T-helper 2 cell (primary cell): Measurements from ENCODE around the gene PTGIS.

Source experiments
- DNase-seq, 5 experiments: peaks; one replicate each; pipeline versions ENCODE4 v3.0.0 to v3.0.0-alpha.2; 2012 to 2022

Gene PTGIS

DNA sequence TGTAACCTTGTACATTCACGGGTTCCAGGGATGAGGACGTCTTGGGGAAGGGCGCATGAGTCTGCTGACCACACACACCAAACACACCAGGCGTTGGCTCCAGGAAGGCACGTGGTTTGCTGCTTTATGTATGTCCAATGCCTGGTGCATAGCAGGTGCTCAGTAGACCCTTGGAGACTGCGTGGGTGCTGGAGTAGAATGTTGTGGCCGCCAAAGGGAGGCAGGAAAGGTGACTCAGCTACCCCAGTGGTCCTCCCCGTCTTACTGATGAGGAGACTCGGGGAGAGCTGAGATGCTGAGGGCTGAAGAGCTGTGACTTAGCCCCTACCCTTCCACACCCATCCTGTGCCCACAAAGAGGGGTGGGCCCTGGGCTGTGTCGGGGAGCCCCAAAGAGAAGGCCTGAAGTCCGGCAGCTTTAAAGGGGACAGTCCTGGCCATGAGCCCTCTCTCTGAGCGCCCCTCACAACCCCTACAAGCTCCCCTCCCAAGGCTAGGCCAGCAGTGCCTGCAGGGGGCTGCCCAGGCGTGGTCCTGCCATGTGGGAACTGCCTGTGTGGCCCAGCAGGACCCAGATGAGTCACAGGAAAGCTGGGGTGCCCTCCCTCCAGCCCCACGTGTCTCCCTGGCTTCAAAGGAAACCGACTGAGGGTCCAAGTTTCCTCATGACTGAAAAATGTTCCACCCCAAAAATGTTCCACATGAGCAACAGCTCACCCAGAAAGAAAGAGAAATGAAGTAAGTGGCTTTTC is 28.0 kb upstream of the PTGIS start:
- DNase-seq = peak in 2 of 5 experiments; percentile 49 to 86

DNA sequence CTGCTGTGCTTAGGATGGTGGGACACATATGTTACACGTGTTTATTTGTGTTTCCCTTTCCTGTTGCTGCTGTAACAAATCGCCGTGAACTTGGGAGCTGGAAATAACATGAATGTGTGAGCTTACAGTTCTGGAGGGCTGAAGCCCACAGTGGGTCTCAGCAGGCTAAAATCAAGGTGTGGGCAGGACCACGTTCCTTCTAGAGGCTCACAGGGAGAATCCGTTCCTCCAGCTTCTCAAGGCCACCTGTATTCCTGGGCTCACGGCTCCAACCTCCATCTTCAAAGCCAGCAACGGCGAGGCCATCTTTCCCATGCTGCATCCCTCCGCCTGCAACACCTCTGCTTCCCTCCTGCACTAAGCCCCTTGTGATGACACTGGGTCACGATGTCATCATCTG is 27.4 kb upstream of the PTGIS start:
- no peak for DNase-seq

DNA sequence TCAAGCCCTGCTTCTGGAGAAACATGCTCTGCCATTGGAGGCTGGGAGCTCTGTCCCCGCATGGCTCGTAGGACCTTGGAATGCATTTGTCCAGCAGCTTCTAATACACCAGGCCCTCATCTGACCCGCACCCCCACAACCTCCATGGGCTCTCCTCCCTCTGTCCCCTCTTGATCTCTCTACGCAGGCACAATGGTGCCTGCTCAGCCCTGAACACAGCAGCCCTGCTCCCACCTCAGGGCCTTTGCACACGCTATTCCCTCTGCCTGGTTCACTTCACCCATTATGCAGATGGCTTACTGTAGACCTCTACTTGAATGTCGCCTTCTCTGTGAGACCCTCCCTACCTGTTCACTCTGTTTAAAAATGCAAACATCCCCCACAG is 27.0 kb upstream of the PTGIS start:
- peak in 1 of 5 experiments; percentile 42 for DNase-seq

DNA sequence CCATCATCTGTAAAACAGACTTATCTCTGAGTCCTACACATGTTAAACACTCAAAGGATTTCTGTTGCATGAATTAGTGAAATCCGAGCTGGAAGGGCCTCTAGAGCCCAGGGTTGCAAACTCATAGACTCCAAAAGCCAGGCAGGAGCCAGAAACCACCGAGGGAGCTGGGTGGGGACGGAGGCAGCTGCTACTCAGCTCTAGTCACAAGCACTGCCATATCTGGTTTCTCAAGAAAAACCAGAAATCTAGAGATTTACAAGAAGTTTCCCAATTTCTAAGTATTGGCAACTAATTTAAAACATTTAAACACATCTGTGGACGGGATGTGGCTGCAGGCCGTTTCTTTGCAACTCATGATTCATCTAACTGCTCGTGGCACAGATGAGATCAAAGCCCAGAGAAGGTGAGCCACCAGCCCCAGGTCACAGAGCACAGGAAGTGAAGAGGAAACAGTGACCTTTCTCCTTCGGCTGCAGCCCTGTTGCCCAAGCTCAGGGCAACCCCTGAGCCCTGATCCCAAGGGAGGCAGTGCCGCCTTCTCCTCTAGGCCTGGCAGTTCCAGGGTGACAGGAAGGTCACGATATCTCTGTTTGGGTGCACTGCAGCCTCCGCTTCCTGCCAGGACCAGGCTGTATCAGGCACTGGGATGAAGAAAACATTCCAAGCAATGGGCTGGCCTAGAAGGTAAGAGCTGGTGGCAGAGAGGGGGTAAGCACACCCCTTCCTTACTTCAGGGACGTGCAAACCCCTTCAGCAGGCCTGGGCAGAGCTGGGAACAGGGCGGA is 26.4 kb upstream of the PTGIS start:
- peak in 2 of 5 experiments; percentile 52 to 97 for DNase-seq

DNA sequence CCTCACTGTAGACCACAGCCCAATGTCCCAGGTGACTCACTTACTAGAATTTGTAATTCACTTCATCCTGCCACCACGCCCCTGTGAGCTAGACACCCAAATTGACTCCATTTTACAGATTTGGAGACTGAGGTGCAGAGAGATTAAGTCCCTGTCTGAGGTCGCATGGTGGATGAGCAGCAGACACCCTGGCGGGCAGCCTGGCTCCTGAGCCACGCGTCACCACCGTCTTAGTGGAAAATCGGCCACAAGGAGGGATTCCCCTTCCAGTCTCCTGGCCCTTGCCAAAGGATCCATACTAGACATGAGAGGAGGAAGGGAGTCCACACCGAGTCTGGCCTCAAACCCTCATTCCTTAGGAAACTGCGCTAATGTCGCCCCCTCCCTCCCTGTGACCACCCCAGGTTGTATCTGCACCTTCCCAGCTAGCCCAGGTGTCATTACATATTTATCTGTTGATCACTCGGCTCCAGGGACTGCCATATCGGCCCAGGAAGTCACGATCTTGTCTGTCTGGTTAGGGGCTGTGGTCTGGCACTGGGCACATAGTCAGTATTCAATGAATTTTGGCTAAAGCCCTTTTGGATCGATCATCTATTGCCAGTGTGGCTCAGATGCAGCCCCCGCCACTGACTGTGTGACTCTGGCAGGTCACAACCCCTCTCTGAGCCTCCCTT is 25.7 kb upstream of the PTGIS start:
- DNase-seq = peak in 1 of 5 experiments; percentile 66

DNA sequence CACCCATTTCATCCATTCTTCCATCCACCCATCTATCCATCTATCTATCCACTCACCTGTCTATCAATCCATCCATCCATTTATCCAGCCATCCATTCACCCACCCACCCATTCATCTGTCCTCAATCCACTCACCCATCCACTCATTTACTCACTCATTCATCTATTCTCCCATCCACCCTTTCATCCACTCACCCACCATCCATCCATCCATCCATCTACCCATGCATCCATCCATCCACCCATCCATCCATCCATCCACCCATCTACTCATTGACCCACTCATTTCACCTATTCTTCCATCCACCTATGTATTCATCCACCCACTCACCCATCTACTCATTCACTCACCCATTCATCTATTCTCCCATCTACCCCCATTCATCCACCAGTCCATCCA is 24.2 kb upstream of the PTGIS start:
- DNase-seq = no peak

DNA sequence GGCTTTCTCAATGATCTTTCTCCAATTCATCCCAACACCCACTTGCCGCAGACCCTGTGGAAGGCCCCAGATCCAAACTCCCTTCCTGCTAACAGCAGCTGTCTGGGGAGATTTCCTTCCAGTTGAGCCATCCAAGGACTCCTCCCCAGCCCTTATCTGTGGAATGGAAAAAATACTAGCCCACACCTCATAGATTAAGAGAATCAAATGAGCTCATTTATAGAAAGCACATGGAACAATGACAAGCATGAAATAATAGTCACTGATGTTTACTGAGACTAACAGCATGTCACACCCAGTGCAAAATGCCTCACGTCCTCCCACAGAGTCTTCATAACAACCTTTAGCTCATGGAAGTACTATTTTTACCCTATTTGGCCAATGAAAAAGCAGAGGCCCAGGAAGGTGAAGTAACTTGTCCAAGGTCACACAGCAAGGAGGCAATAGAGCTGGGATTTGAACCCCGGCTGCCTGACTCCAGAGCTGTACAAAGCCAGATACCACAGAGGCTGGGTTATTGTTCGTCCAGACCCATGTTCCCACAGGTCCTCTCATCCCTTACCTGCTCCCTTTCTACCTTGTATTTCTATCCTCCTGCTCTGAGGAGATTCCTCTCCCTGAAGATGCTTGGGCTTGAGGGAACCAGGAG is 23.4 kb upstream of the PTGIS start:
- peak in 1 of 5 experiments; percentile 74 for DNase-seq

DNA sequence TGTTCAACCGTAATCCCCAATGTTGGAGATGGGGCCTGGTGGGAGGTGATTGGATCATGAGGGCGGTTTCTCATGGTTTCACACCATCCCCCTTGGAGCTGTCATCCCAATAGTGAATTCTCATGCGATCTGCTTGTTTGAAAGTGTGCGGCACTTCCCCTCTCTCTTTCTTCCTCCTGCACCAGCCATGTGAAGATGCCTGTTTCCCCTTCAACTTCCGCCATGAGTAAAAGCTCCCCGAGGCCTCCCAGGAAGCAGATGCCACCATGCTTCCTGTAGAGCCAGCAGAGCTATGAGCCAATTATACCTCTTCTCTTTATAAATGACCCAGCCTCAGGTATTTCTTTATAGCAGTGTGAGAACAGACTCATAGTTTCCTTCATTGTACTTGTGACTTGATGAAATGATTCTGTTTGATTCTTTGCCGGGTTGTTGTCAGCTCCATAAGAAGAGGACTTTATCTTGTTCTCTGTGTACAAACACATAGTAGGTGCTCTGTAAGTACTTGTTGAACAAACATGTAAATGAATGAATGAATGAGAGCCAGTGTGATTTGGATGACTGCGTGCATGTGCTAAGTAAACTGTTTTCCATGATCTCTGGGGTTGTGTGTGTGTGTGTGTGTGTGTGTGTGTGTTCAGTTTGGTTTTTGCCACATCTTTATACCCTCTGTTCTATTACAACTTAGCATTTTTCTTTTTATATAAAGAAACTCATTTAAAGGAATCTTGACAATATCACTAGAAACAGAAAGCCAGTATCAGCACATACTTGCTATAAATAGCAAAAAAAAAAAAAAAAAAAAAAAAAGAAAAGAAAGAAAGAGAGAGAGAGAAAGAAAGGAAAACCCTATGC is 22.5 kb upstream of the PTGIS start:
- DNase-seq = peak in 1 of 5 experiments; percentile 42

DNA sequence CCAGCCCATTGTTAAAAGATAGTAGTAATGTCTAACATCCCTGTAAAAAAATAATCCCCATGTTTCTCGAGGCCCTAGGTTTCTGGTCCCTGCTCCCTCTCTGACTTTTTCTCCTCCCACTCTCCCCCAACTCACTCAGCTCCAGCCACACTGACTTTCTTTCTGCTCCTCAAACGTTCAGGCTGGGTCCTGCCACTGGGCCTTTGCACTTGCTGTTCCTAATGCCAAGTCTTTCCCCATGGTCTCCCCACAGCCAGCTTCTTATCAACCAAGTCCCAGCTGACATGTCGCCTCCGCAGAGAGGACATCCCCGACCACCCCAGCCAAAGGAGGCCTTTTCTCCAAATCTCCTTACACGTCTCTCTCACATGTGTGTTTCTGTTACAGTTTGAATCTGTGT is 21.8 kb upstream of the PTGIS start:
- DNase-seq = no peak

DNA sequence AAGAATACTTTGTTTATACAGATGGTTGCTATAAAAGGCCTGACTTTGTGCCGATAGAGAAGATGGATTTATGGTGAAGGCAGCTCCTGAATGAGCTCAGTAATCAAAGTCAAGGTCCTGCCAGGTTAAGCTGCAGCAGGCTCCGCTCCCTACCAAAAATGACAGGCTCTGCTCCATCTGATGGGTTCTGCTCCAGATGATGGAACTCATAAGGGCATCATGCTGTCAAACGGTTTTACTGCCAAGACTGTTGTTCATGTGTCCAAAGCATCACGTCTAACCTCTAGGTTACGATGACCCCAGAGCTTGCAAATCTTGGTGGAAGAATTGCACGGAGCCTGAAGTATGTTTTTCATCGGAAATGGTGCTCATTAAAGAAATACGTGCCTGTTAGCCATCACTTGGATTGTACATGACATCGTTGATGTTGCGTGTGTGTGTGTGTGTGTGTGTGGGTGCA is 19.2 kb upstream of the PTGIS start:
- no peak for DNase-seq

DNA sequence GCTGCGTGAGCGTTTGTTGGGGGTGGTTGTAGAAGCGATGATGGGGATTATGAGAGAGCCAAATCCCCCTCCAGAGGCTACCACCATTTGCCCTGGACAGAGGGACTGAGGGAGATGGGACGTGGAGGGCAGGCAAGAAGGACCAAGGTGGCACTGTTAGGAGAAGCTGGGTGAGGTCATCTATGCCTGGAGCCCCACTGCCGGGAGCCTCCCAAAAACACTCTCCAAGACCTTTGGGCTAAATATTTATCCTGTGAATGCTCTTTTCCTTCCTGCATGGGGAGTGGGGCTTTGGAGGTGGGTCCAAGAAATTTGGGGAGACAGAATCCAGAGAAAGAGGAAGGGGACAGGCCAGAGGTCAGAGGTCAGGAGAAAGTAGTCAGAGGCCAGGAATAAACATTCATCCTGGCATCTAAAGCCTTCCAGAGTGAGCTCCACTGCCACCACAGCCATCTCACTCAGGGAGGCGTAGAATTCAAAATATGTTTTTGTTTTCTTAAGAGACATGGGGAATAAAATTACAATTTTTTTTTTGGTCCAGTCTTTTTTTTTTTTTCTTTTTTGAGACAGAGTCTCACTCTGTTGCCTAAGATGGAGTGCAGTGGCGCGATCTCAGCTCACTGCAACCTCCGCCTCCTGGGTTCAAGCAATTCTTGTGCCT is 17.8 kb upstream of the PTGIS start:
- no peak for DNase-seq

DNA sequence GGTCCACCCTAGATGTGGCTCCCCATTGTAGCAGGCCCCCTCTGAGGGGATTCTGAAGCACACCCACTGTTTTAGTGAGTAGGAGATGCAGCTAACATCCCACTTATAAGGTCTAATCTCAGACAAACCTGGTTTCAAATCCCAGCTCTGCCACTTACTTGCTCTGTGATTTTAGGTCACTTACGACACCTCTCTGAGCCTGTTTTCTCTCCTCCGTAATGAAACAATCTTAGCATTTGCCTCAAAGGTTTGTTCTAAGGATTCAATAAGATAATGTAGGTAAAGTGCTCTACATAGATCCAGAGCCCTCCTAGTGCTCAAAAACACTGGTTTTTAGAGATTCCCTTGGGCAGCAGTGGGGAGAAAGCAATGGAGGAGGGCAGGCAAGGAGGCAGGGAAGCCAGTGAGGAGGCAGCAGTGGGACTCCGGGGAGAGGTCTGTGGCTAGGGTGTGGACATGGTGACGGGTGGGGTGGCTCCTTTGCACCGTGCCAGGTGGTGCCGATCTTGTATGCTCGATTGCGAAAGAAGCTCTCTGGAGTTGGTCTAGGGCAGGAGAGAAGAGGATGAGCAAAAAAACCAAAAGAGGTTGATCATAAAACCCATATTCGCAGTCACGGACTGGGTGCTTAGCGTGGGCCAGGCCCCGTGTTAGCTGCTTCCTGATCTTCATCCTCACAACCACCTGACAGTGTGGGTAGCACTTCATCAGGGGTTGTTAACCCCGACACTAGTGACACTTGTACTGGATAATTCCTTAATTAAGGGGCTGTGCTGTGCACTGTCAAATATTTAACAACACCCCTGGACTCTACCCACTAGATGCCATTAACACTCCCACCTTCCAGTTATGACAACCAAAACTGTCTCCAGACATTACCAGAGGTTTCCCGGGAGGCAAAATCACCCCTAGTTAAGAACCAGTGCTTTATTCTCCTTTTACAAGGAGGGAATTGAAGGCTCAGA is 16.8 kb upstream of the PTGIS start:
- DNase-seq = no peak

DNA sequence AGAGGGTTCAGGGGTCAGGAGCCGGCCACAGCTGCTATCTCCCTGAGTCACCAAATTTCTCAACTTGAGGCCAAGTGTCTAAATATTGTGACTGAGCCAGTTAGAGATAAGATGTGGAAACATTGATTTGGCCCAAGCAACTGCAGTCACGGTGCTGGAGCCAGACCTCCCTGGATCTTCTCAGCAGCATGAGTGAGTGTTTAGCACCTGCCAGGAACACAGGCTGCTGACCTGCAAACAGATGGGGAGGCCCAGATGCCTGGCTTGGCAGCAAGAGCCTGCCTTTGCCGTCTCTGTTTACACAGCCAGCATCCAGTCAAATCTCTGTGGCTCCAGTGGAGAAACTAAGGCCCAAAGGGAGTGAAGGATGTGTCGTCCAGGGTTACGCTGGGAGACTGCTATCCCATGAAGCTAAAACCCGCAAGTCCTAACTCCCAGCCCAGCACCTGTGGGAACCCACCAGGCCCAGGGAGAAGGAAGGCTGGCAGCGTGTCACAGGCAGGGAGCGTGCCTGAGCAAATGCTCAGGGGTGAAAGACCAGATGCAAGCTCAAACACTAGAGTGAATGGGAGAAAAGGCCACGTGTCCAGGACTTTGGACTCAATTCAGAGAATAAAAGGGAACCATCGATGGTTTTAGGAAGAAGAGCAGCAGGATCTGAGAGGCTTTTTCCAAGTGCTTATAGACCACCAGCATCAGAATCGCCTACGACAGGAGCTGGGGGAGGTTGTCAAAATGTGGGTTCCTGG is 15.9 kb upstream of the PTGIS start:
- DNase-seq = no peak

DNA sequence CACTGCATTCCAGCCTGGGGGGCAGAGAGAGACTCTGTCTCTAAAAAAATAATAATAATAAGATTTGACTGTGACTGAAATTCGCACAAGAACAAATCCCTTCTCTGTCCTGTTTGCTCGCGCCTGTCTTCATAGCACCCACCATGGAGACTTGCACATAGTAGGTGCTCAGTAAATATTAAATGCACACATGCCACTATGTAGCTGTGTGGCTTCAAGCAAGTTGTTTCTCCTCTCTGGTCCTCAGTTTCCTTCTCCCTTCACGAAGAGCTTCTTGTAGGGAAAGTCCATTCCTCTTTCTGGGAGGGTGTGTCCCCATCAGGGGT is 15.4 kb upstream of the PTGIS start:
- DNase-seq = no peak

DNA sequence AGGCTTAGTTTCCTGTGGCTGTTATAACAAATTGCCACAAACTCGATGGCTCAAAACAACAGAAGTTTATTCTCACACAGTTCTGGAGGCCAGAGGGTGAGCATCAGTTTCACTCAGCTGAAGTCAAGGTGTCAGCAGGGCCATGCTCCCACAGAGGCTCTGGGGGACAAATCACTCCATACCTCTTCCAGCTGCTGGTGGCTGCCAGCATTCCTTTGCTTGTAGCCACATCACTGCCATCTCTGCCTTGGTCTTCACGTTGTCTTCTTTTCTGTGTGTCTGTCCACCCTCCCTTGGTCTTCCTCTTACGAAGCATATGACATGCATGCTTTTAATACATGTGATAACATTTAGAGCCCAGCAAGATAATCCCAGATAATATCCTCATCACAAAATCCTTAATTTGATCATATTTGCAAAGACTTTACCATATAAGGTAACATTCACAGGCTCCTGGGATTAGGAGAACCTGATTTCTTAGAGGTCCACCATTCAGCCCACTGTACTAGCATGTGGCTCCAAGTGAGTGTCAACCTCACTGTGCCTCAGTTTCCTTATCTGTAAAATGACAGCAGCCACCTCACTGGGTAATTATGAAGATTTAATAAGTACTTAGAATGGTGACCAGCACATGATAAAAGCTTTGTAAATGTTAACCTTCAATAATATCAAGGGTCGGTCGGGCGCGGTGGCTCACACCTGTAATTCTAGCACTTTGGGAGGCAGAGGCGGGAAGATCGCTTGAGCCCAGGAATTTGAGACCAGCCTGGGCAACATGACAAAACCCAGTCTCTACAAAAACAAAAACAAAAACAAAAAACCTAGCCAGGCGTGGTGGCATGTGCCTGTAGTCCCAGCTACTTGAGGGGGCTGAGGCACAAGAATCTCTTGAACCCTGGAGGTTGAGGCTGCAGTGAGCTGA is 14.7 kb upstream of the PTGIS start:
- DNase-seq = no peak

DNA sequence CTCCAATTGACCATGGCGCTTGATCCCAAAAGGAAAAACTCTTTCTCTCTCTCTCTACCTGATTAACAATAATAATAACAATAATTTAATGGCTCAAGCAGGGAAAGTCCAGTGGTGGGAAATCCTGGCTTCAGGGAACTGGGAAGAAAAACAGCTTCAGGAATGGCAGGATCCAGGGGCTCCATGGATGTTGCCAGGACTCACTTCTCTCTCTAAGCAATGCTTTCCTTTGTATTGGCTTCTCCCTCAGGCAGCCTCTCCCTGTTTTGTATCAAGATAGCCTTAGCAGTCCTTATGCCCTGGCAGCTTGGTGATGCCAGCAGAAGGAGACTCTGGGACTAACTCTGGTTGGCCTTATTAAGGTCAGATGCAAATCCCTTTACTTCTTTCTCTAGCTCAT is 13.5 kb upstream of the PTGIS start:
- DNase-seq = no peak

DNA sequence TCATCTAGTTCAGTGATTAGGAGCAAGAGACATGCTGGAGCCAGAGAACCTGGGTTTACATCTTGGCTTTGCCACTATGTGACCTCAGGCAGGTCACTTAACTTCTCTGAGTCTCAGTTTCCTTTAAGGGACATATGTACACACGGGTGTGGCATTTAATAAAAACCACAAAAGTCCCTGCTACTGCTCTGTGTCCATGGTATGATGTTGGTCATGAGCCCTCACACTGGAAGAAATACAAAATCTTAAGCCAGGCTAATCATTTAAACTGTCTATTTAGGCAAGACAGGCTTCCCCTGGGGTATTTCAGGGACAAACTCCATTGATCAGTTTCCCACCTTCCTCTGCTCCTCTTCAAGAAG is 12.9 kb upstream of the PTGIS start:
- no peak for DNase-seq
